HepG2 (cell line): Measurements from ENCODE around the gene ITGA2. TPM values are rescaled to one million over a fixed set of nuclear protein-coding genes. Genes with fewer than 3 reads are reported as not detected.
A peak's percentile ranks its signal among the peaks of the same experiment; 100 is the strongest.

Source experiments
- ATAC-seq: fragments of 200-7000 bp; cut with Tn5 transposase; 3 replicates; pipeline ENCODE4 v1.9.1; 2020; ENCODE audit warnings: mild to moderate bottlenecking, moderate library complexity
- BruUV-seq: library from RNA; stranded (reverse); fragments of 400-500 nt; replicated peaks from 2 replicates; lab custom pipeline; 2021; lab: Mats Ljungman, UMichigan
- CTCF ChIA-PET: fragments of 300-600 bp; formaldehyde crosslinking; extraction: SDS; loops from one replicate; lab custom pipeline; 2021; ENCODE audit warnings: low total read pairs, inconsistent platforms, low intra/inter-chr PET ratio; lab: Yijun Ruan, JAX
- POLR2A ChIA-PET: fragments of 350-600 bp; sonication (Branson Sonifier 250); formaldehyde crosslinking; loops from one replicate; lab custom pipeline; 2020; ENCODE audit warnings: antibody characterized with exemption, inconsistent platforms; lab: Yijun Ruan, JAX
- DNase-seq: peaks from one replicate; pipeline ENCODE4 v3.0.0-alpha.2; 2015; ENCODE audit warnings: low spot score
- FAIRE-seq: peaks from 3 replicates; lab custom pipeline; 2011; peaks lifted over from hg19 to GRCh38; lab: Jason Lieb, UNC
- H2AFZ ChIP-seq: one replicate; pipeline ENCODE4 v1.6.1; 2011; ENCODE audit warnings: low read length, inconsistent platforms
- H3K27ac ChIP-seq: fragments of 300-600 bp; 3 replicates; pipeline ENCODE4 v1.8.0; 2011; ENCODE audit warnings: mixed run types, mild to moderate bottlenecking, mixed read lengths, low read length, inconsistent platforms; ENCODE audit not compliant: insufficient read depth; ENCODE audit errors: extremely low read length
- H3K27me3 ChIP-seq, 2 experiments: fragments of 200-600 bp in 1 of 2; 2 replicates in 1 of 2; 3 replicates in 1 of 2; pipeline versions ENCODE4 v1.6.0 to v1.8.0; 2011; ENCODE audit warnings: low read length in 2 of 2, mild to moderate bottlenecking in 2 of 2, moderate library complexity in 2 of 2, inconsistent platforms in 1 of 2; ENCODE audit not compliant: insufficient read depth in 2 of 2, control insufficient read depth in 1 of 2
- H3K36me3 ChIP-seq, 2 experiments: fragments of 200-600 bp in 1 of 2; replicated peaks in 1 of 2; 2 replicates in 1 of 2; 3 replicates in 1 of 2; pipeline versions ENCODE4 v1.5.1 to v1.8.0; 2011; ENCODE audit warnings: low read length in 2 of 2, inconsistent platforms in 1 of 2; ENCODE audit not compliant: insufficient read depth in 2 of 2, control insufficient read depth in 1 of 2
- H3K4me1 ChIP-seq: 2 replicates; pipeline ENCODE4 v1.5.1; 2012; ENCODE audit warnings: low read length, inconsistent platforms; ENCODE audit not compliant: insufficient read depth
- H3K4me2 ChIP-seq: 2 replicates; pipeline ENCODE4 v1.6.0; 2011; ENCODE audit warnings: low read depth, low read length, inconsistent platforms
- H3K4me3 ChIP-seq, 3 experiments: fragments of 200-600 bp in 1 of 3; sonication (generic), shearing (Covaris generic) in 1 of 3; replicated peaks in 1 of 3; 2 replicates each; pipeline ENCODE4 v1.5.1; 2011 to 2016; ENCODE audit warnings: low read length in 3 of 3, inconsistent platforms in 2 of 3, low read depth in 2 of 3, mild to moderate bottlenecking in 2 of 3, control low read depth in 1 of 3, mixed read lengths in 1 of 3; ENCODE audit not compliant: insufficient read depth in 1 of 3
- H3K79me2 ChIP-seq: one replicate; pipeline ENCODE4 v1.6.1; 2011; ENCODE audit warnings: low read length, inconsistent platforms; ENCODE audit not compliant: insufficient read depth
- H3K9ac ChIP-seq: 2 replicates; pipeline ENCODE4 v1.6.0; 2011; ENCODE audit warnings: mild to moderate bottlenecking, low read depth, low read length, inconsistent platforms; ENCODE audit not compliant: insufficient read depth
- H3K9me3 ChIP-seq: 2 replicates; pipeline ENCODE4 v1.5.1; 2012; ENCODE audit warnings: mild to moderate bottlenecking, low read length
- H4K20me1 ChIP-seq: 2 replicates; pipeline ENCODE4 v1.6.0; 2011; ENCODE audit warnings: inconsistent platforms, mild to moderate bottlenecking, low read length, moderate library complexity; ENCODE audit not compliant: insufficient read depth
- BCL6 ChIP-seq: IDR thresholded peaks from 2 replicates; pipeline ENCODE4 v1.6.1; 2016; ENCODE audit warnings: missing genetic modification reagents, missing compliant biosample characterization
- ELF3 ChIP-seq: IDR thresholded peaks from 2 replicates; pipeline ENCODE4 v1.6.1; 2016; ENCODE audit warnings: missing genetic modification reagents, missing compliant biosample characterization
- KMT2B ChIP-seq: IDR thresholded peaks from 2 replicates; pipeline ENCODE4 v1.6.1; 2016; ENCODE audit warnings: missing genetic modification reagents, missing compliant biosample characterization
- MIER3 ChIP-seq: IDR thresholded peaks from 2 replicates; pipeline ENCODE4 v1.6.1; 2016; ENCODE audit warnings: missing compliant biosample characterization, borderline replicate concordance
- PCBP2 ChIP-seq: fragments of 200-400 bp; formaldehyde crosslinking; optimal IDR thresholded peaks from 2 replicates; pipeline ENCODE3; 2018; ENCODE audit warnings: low read length, low read depth; ENCODE audit not compliant: poor library complexity, severe bottlenecking
- ZNF33A ChIP-seq: sonication (generic); formaldehyde crosslinking; IDR thresholded peaks from 2 replicates; pipeline ENCODE4 v1.5.1; 2020; ENCODE audit warnings: missing genetic modification reagents, mild to moderate bottlenecking, moderate library complexity, borderline replicate concordance
- ZNF550 ChIP-seq: sonication (generic); formaldehyde crosslinking; IDR thresholded peaks from 2 replicates; pipeline ENCODE4 v1.4.0; 2020; ENCODE audit warnings: mild to moderate bottlenecking, missing genetic modification reagents, borderline replicate concordance
- ZNF572 ChIP-seq: sonication (generic); formaldehyde crosslinking; IDR thresholded peaks from 2 replicates; pipeline ENCODE4 v1.5.1; 2020; ENCODE audit warnings: mild to moderate bottlenecking, missing genetic modification reagents
- ZNF598 ChIP-seq: sonication (generic); formaldehyde crosslinking; IDR thresholded peaks from 2 replicates; pipeline ENCODE4 v1.5.1; 2020; ENCODE audit warnings: mild to moderate bottlenecking, missing genetic modification reagents, borderline replicate concordance
- ZNF773 ChIP-seq: sonication (generic); formaldehyde crosslinking; IDR thresholded peaks from 2 replicates; pipeline ENCODE4 v1.4.0; 2020; ENCODE audit warnings: missing genetic modification reagents, borderline replicate concordance
- WGBS: methylation state at CpG from one replicate; pipeline ENCODE4 v1.1.6; 2017; ENCODE audit warnings: low lambda C conversion rate; 5-methylcytosine and 5-hydroxymethylcytosine counted together
- in situ Hi-C: cut with HindIII; loops from 2 replicates; pipeline ENCODE4 v1.10.0; 2017; ENCODE audit warnings: low pct_unique_long_range_greater_than_20kb; ENCODE audit not compliant: extremely low pct_ligation_motif_present
- intact Hi-C: fragments of 100-400 bp; cut with micrococcal nuclease; formaldehyde crosslinking; loops from one replicate; pipeline ENCODE4 v1.10.0; 2022; ENCODE audit not compliant: unreplicated experiment
- polyA plus RNA-seq, 8 experiments: library from polyadenylated mRNA; depleted of rRNA in 3 of 8; stranded (reverse) in 7 of 8; unstranded in 1 of 8; fragments of >200 nt; fragmentation: Illumina TruSeq in 4 of 8; extraction: Trizol in 4 of 8; gene quantifications; 2 replicates each; pipeline versions ENCODE4 v1.2.1 to v1.2.3, GENCODE V29; 2011 to 2016; ENCODE audit warnings: low read depth in 4 of 8, missing spikeins in 1 of 8, mixed read lengths in 1 of 8; ENCODE audit not compliant: insufficient read depth in 1 of 8
- total RNA-seq, 5 experiments: library from RNA; depleted of rRNA; stranded (reverse); fragments of >200 nt; fragmentation: Illumina TruSeq; extraction: Trizol; gene quantifications; 2 replicates each; pipeline ENCODE4 v1.2.3, GENCODE V29; 2016; ENCODE audit warnings: low read depth in 1 of 5
- TF ChIP-seq, protein P1 (sequence below), 2 experiments: sonication (generic) in 1 of 2; formaldehyde crosslinking in 1 of 2; IDR thresholded peaks; 2 replicates each; pipeline versions ENCODE4 v1.6.1 to v1.9.0; 2014 to 2022; ENCODE audit warnings: antibody characterized with exemption in 1 of 2, borderline replicate concordance in 1 of 2, inconsistent platforms in 1 of 2, low read depth in 1 of 2, missing genetic modification reagents in 1 of 2
- TF ChIP-seq, protein P2 (sequence below): IDR thresholded peaks from 2 replicates; pipeline ENCODE4 v1.6.1; 2018; ENCODE audit warnings: missing genetic modification reagents
- TF ChIP-seq, protein P3 (sequence below): IDR thresholded peaks from 2 replicates; pipeline ENCODE4 v1.6.1; 2016; ENCODE audit warnings: control low read depth

Gene ITGA2
- total and polyA plus RNA-seq, 2 of the 13 experiments (the other 11 are each of a cell fraction or from before 2014, with no cell fraction given), result 15.8 to 58.3 TPM

DNA sequence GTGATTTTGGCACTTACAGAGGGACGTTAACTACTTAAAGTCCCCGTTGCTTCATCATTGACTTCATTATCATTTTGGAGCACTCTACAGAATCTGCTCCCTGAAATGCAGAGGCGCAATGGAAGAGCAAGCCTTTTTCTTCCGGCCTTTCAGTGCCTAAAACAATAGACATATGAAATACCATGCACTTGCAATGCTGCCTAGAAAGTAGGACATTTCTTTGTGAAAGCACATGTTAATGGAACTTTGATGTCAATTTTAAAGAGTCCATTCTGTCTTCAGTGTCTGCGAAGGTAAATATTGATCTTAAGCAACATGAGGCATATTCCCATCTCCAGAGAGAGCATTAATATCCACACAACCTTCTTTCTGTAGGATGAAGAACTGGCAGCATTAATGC, 36.3 kb downstream of the ITGA2 start:
- H3K27me3 ChIP-seq, result no peaks in the 10 kb centered on the region
- 48% methylated on average over 5 of the region's 5 CpGs for WGBS
- ChIA-PET POLR2A (no interaction called here), CTCF (no interaction called here)
- H3K36me3 ChIP-seq, result peaks cover 11 to 34% of the 10 kb centered on the region in 2 experiments
- no peak overlapping the region for H3K9ac ChIP-seq
- peaks cover 63% of the 10 kb centered on the region for H3K79me2 ChIP-seq
- H3K4me2 ChIP-seq, result peak overlapping the region; percentile 8; the same call in 1 of the 2 replicates
- no peak overlapping the region for H3K27ac ChIP-seq
- ATAC-seq (no peak; the same call in 1 of the 3 replicates), FAIRE-seq (no peak), DNase-seq (peak; percentile 59)
- H3K4me1 ChIP-seq, result peaks cover 95% of the 10 kb centered on the region
- BruUV-seq, result no TSS peak
- in situ Hi-C loops (no loop called here), intact Hi-C loops (no loop called here)
- no peaks in the 10 kb centered on the region for H3K9me3 ChIP-seq
- H3K4me3 ChIP-seq, result 0 out of 6 replicates have a peak overlapping the region, but pooled peaks of 1 of the 3 experiments have one; percentile 2
- H2AFZ ChIP-seq, result no peak overlapping the region
- no peaks in the 10 kb centered on the region; the same call in 1 of the 2 replicates for H4K20me1 ChIP-seq
- TF ChIP-seq ZNF33A, result no peak
- no peak for TF ChIP-seq PCBP2
- TF ChIP-seq BCL6 (CRISPR knock-in tag), result peak; percentile 93
- TF ChIP-seq ZNF572 (CRISPR knock-in tag), result no peak
- TF ChIP-seq KMT2B (CRISPR knock-in tag), result no peak
- no peak for TF ChIP-seq ZNF773 (CRISPR knock-in tag)
- no peak for TF ChIP-seq ZNF598 (CRISPR knock-in tag)
- TF ChIP-seq MIER3, result no peak
- TF ChIP-seq, protein P1, sequence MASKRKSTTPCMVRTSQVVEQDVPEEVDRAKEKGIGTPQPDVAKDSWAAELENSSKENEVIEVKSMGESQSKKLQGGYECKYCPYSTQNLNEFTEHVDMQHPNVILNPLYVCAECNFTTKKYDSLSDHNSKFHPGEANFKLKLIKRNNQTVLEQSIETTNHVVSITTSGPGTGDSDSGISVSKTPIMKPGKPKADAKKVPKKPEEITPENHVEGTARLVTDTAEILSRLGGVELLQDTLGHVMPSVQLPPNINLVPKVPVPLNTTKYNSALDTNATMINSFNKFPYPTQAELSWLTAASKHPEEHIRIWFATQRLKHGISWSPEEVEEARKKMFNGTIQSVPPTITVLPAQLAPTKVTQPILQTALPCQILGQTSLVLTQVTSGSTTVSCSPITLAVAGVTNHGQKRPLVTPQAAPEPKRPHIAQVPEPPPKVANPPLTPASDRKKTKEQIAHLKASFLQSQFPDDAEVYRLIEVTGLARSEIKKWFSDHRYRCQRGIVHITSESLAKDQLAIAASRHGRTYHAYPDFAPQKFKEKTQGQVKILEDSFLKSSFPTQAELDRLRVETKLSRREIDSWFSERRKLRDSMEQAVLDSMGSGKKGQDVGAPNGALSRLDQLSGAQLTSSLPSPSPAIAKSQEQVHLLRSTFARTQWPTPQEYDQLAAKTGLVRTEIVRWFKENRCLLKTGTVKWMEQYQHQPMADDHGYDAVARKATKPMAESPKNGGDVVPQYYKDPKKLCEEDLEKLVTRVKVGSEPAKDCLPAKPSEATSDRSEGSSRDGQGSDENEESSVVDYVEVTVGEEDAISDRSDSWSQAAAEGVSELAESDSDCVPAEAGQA (IDR thresholded peaks at IDR 0.05; ENCODE audit: low read depth), result no peak
- TF ChIP-seq, protein P1 (CRISPR knock-in tag; IDR thresholded peaks at IDR 0.05; ENCODE audit: borderline replicate concordance), result no peak
- TF ChIP-seq, protein P2, sequence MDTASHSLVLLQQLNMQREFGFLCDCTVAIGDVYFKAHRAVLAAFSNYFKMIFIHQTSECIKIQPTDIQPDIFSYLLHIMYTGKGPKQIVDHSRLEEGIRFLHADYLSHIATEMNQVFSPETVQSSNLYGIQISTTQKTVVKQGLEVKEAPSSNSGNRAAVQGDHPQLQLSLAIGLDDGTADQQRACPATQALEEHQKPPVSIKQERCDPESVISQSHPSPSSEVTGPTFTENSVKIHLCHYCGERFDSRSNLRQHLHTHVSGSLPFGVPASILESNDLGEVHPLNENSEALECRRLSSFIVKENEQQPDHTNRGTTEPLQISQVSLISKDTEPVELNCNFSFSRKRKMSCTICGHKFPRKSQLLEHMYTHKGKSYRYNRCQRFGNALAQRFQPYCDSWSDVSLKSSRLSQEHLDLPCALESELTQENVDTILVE (CRISPR knock-in tag), result peak; percentile 35; the same call in 1 of the 2 replicates
- TF ChIP-seq, protein P3, sequence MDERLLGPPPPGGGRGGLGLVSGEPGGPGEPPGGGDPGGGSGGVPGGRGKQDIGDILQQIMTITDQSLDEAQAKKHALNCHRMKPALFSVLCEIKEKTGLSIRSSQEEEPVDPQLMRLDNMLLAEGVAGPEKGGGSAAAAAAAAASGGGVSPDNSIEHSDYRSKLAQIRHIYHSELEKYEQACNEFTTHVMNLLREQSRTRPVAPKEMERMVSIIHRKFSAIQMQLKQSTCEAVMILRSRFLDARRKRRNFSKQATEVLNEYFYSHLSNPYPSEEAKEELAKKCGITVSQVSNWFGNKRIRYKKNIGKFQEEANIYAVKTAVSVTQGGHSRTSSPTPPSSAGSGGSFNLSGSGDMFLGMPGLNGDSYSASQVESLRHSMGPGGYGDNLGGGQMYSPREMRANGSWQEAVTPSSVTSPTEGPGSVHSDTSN (CRISPR knock-in tag), result no peak
- TF ChIP-seq ZNF550, result no peak
- TF ChIP-seq ELF3 (CRISPR knock-in tag), result peak; percentile 29; the same call in 1 of the 2 replicates
